GM03348 (cell line): ENCODE measurements around the gene UNK.

ENCODE experiments used
- DNase-seq: peaks from one replicate; pipeline ENCODE4 v3.0.0; 2012; ENCODE audit warnings: low spot score

Gene UNK

GRCh38 chr17:75784473-75785015 lies at the start of gene UNK:
UNK (plus strand) TSS chr17:75784806; CDS start chr17:75784881, 75 bp downstream.
- DNase-seq, result peak; percentile 98

GRCh38 chr17:75736173-75736835 lies 48.3 kb upstream of the UNK start:
- no peak for DNase-seq

- DNase-seq, result no peak
These were observed 47.3 kb upstream of the UNK start for GRCh38 chr17:75737133-75737962.

- peak; percentile 57 for DNase-seq
These were observed 46.3 kb upstream of the UNK start for GRCh38 chr17:75738218-75738802.

- no peak for DNase-seq
These were observed 45.4 kb upstream of the UNK start for GRCh38 chr17:75739174-75739573.

GRCh38 chr17:75739801-75740200 lies 44.8 kb upstream of the UNK start:
- no peak for DNase-seq

- DNase-seq, result no peak
These were observed 44.4 kb upstream of the UNK start for GRCh38 chr17:75740215-75740614.

- DNase-seq, result no peak
These were observed 44.0 kb upstream of the UNK start for GRCh38 chr17:75740631-75741077.

GRCh38 chr17:75742337-75742736 lies 42.3 kb upstream of the UNK start:
- DNase-seq, result no peak

- DNase-seq, result no peak
These were observed 40.9 kb upstream of the UNK start for GRCh38 chr17:75743625-75744206.

GRCh38 chr17:75748706-75749105 lies 35.9 kb upstream of the UNK start:
- no peak for DNase-seq

GRCh38 chr17:75749545-75750389 lies 34.8 kb upstream of the UNK start:
- DNase-seq, result peak; percentile 93

GRCh38 chr17:75750661-75751423 lies 33.8 kb upstream of the UNK start:
- no peak for DNase-seq

GRCh38 chr17:75751676-75752404 lies 32.8 kb upstream of the UNK start:
- no peak for DNase-seq

GRCh38 chr17:75752405-75752709 lies 32.2 kb upstream of the UNK start:
- no peak for DNase-seq

GRCh38 chr17:75752802-75753513 lies 31.6 kb upstream of the UNK start:
- no peak for DNase-seq

- DNase-seq, result peak; percentile 94
These were observed 30.9 kb upstream of the UNK start for GRCh38 chr17:75753514-75754377.

- DNase-seq, result no peak
These were observed 30.0 kb upstream of the UNK start for GRCh38 chr17:75754378-75755204.
